Measurements from ENCODE around the gene TGFBR2. TPM values are rescaled to one million over a fixed set of nuclear protein-coding genes. Genes with fewer than 3 reads are reported as not detected.
A peak's percentile ranks its signal among the peaks of the same experiment; 100 is the strongest.

Gene TGFBR2
- total RNA-seq, 3 donors from 2014 or later: 205 to 281 (median 243) TPM

GRCh38 chr3:30585654-30586053 lies 20.7 kb upstream of the TGFBR2 start:
- intact Hi-C loops (cut with DNase I; ENCODE audit: low total_unique reads): no loop called here
- no peak for DNase-seq (ENCODE audit: low spot score in 2 of 2)
- H3K9me3 ChIP-seq: no peaks in the 10 kb centered on the region
- no peaks in the 10 kb centered on the region for H3K36me3 ChIP-seq
- no peaks in the 10 kb centered on the region for H3K27me3 ChIP-seq
- TF ChIP-seq POLR2A (IDR thresholded peaks at IDR 0.05) (no peak), POLR2AphosphoS5 (IDR thresholded peaks at IDR 0.05) (no peak), CTCF (IDR thresholded peaks at IDR 0.05) (no peak)
- peaks cover 0 to 9% of the 10 kb centered on the region in 2 donors for H3K4me1 ChIP-seq
- H3K27ac ChIP-seq: no peak overlapping the region
- H3K4me3 ChIP-seq: no peak overlapping the region

- no peak for TF ChIP-seq POLR2A (IDR thresholded peaks at IDR 0.05)
- TF ChIP-seq CTCF (IDR thresholded peaks at IDR 0.05): no peak
- TF ChIP-seq POLR2AphosphoS5 (IDR thresholded peaks at IDR 0.05): no peak
- intact Hi-C loops (cut with DNase I; ENCODE audit: low total_unique reads): no loop called here
- no peaks in the 10 kb centered on the region for H3K9me3 ChIP-seq
Measured at GRCh38 chr3:30586096-30586805, 20.1 kb upstream of the TGFBR2 start.

GRCh38 chr3:30586806-30587486 lies 19.5 kb upstream of the TGFBR2 start:
- Histone ChIP-seq H3K4me3 (no peak overlapping the region), H3K27me3 (no peaks in the 10 kb centered on the region)
- TF ChIP-seq CTCF (IDR thresholded peaks at IDR 0.05) (no peak), POLR2AphosphoS5 (IDR thresholded peaks at IDR 0.05) (no peak), POLR2A (IDR thresholded peaks at IDR 0.05) (no peak)

More at GRCh38 chr3:30586096-30586805, 20.1 kb upstream of the TGFBR2 start:
- Histone ChIP-seq H3K4me1 (peaks cover 0 to 9% of the 10 kb centered on the region in 2 donors), H3K4me3 (no peak overlapping the region), H3K27ac (peak overlapping the region in 1 of 2 donors; percentile 27), H3K36me3 (no peaks in the 10 kb centered on the region), H3K27me3 (no peaks in the 10 kb centered on the region)
- no peak for DNase-seq (ENCODE audit: low spot score in 2 of 2)

GRCh38 chr3:30587904-30588303 lies 18.5 kb upstream of the TGFBR2 start:
- no peaks in the 10 kb centered on the region for H3K27me3 ChIP-seq
- peaks cover 0 to 9% of the 10 kb centered on the region in 2 donors for H3K4me1 ChIP-seq
- no peak overlapping the region for H3K4me3 ChIP-seq
- TF ChIP-seq POLR2AphosphoS5 (IDR thresholded peaks at IDR 0.05): no peak
- no peak for TF ChIP-seq CTCF (IDR thresholded peaks at IDR 0.05)
- TF ChIP-seq POLR2A (IDR thresholded peaks at IDR 0.05): no peak
- H3K9me3 ChIP-seq: no peaks in the 10 kb centered on the region
- no peak for DNase-seq (ENCODE audit: low spot score in 2 of 2)
- intact Hi-C loops (cut with DNase I; ENCODE audit: low total_unique reads): loop anchor here (2.0 kb wide), 1 partner anchor 77 kb away; no protein-coding TSS in a partner anchor
- H3K36me3 ChIP-seq: no peaks in the 10 kb centered on the region
- no peak overlapping the region for H3K27ac ChIP-seq

More at GRCh38 chr3:30586806-30587486, 19.5 kb upstream of the TGFBR2 start:
- intact Hi-C loops (cut with DNase I; ENCODE audit: low total_unique reads): no loop called here
- H3K4me1 ChIP-seq: peaks cover 0 to 9% of the 10 kb centered on the region in 2 donors
- no peak for DNase-seq (ENCODE audit: low spot score in 2 of 2)
- H3K27ac ChIP-seq: peak overlapping the region in 1 of 2 donors; percentile 27
- no peaks in the 10 kb centered on the region for H3K36me3 ChIP-seq
- H3K9me3 ChIP-seq: no peaks in the 10 kb centered on the region

GRCh38 chr3:30596152-30596551 lies 10.2 kb upstream of the TGFBR2 start:
- no peaks in the 10 kb centered on the region for H3K9me3 ChIP-seq
- intact Hi-C loops (cut with DNase I; ENCODE audit: low total_unique reads): no loop called here
- no peak overlapping the region for H3K4me3 ChIP-seq
- H3K4me1 ChIP-seq: peaks cover 0 to 21% of the 10 kb centered on the region in 2 donors
- DNase-seq (ENCODE audit: low spot score in 2 of 2): no peak
- TF ChIP-seq POLR2AphosphoS5 (IDR thresholded peaks at IDR 0.05): no peak
- H3K27ac ChIP-seq: peak overlapping the region; percentile 77 to 91
- H3K36me3 ChIP-seq: no peaks in the 10 kb centered on the region
- no peaks in the 10 kb centered on the region for H3K27me3 ChIP-seq
